Upper lobe of right lung (tissue), 1 donor: Measurements from ENCODE around the gene ZBTB9. TPM values are rescaled to one million over a fixed set of nuclear protein-coding genes. Genes with fewer than 3 reads are reported as not detected.
A peak's percentile ranks its signal among the peaks of the same experiment; 100 is the strongest.

Experiments used
- ATAC-seq: fragments of 200-7000 bp; cut with Tn5 transposase; one replicate; pipeline ENCODE4 v1.9.1; 2020; ENCODE audit warnings: mild to moderate bottlenecking, moderate library complexity
- DNase-seq: peaks from one replicate; pipeline ENCODE4 v3.0.0-alpha.2; 2020
- H3K27ac ChIP-seq: fragments of 200-600 bp; one replicate; pipeline ENCODE4 v1.8.0; 2022
- H3K27me3 ChIP-seq: fragments of 200-600 bp; one replicate; pipeline ENCODE4 v1.8.0; 2022; ENCODE audit warnings: mild to moderate bottlenecking
- H3K36me3 ChIP-seq: fragments of 200-600 bp; one replicate; pipeline ENCODE4 v1.8.0; 2022
- H3K4me1 ChIP-seq: fragments of 200-600 bp; one replicate; pipeline ENCODE4 v1.8.0; 2022
- H3K4me3 ChIP-seq: fragments of 200-600 bp; one replicate; pipeline ENCODE4 v1.8.0; 2022; ENCODE audit warnings: mild to moderate bottlenecking
- H3K9me3 ChIP-seq: fragments of 200-600 bp; one replicate; pipeline ENCODE4 v1.8.0; 2022
- CTCF ChIP-seq: fragments of 200-600 bp; IDR thresholded peaks from one replicate; pipeline ENCODE4 v1.8.0; 2022; ENCODE audit warnings: antibody characterized with exemption
- intact Hi-C: fragments of 100-400 bp; cut with DNase I; formaldehyde crosslinking; loops from one replicate; pipeline ENCODE4 v1.11.0; 2022
- total RNA-seq: library from RNA; stranded (reverse); fragmentation: NEBNext Ultra II Directional; extraction: Animal tissue kit (Norgen Biotek cat#: 25700); gene quantifications from one replicate; pipeline ENCODE4 v1.2.1, GENCODE V29; 2021
- donor health status: DM: no; HTN: yes; CAD: no; lungs with severe emphysema.

Gene ZBTB9
- total RNA-seq, 1 donor from 2014 or later, result 5.8 TPM

- Histone ChIP-seq H3K9me3 (no peaks in the 10 kb centered on the region), H3K4me3 (peak overlapping the region; percentile 64), H3K27me3 (no peaks in the 10 kb centered on the region), H3K27ac (peak overlapping the region; percentile 51), H3K36me3 (no peaks in the 10 kb centered on the region), H3K4me1 (peaks cover 55% of the 10 kb centered on the region)
- peak; percentile 2 for ATAC-seq
- no peak for TF ChIP-seq CTCF
- intact Hi-C loops, result no loop called here
- peak; percentile 82 for DNase-seq
Measured at GRCh38 chr6:33427585-33428223, 26.7 kb upstream of the ZBTB9 start.

- Histone ChIP-seq H3K27ac (peak overlapping the region; percentile 39), H3K4me3 (peak overlapping the region; percentile 45), H3K36me3 (no peaks in the 10 kb centered on the region), H3K9me3 (no peaks in the 10 kb centered on the region), H3K27me3 (no peaks in the 10 kb centered on the region), H3K4me1 (peaks cover 55% of the 10 kb centered on the region)
- DNase-seq (no peak), ATAC-seq (peak; percentile 1)
- intact Hi-C loops, result no loop called here
- peak; percentile 31 for TF ChIP-seq CTCF
Measured at GRCh38 chr6:33428224-33428965, 26.0 kb upstream of the ZBTB9 start.

- intact Hi-C loops, result no loop called here
- no peak for DNase-seq
- peaks cover 55% of the 10 kb centered on the region for H3K4me1 ChIP-seq
- H3K4me3 ChIP-seq, result no peak overlapping the region
- H3K27ac ChIP-seq, result peak overlapping the region; percentile 39
- no peak for ATAC-seq
- H3K36me3 ChIP-seq, result no peaks in the 10 kb centered on the region
- H3K27me3 ChIP-seq, result no peaks in the 10 kb centered on the region
- TF ChIP-seq CTCF, result no peak
- H3K9me3 ChIP-seq, result no peaks in the 10 kb centered on the region
Measured at GRCh38 chr6:33428966-33429749, 25.2 kb upstream of the ZBTB9 start.

GRCh38 chr6:33429750-33430052, 24.7 kb upstream of the ZBTB9 start:
- H3K27ac ChIP-seq, result no peak overlapping the region
- no peak for TF ChIP-seq CTCF

GRCh38 chr6:33430334-33430733, 24.0 kb upstream of the ZBTB9 start:
- Histone ChIP-seq H3K36me3 (peaks cover under 1% of the 10 kb centered on the region), H3K9me3 (no peaks in the 10 kb centered on the region), H3K4me1 (peaks cover 46% of the 10 kb centered on the region), H3K27ac (no peak overlapping the region), H3K27me3 (no peaks in the 10 kb centered on the region), H3K4me3 (no peak overlapping the region)
- DNase-seq, result no peak
- ATAC-seq, result no peak
- TF ChIP-seq CTCF, result no peak
- intact Hi-C loops, result no loop called here

More at GRCh38 chr6:33429750-33430052, 24.7 kb upstream of the ZBTB9 start:
- intact Hi-C loops, result no loop called here
- ATAC-seq, result no peak
- Histone ChIP-seq H3K27me3 (no peaks in the 10 kb centered on the region), H3K9me3 (no peaks in the 10 kb centered on the region), H3K4me3 (no peak overlapping the region), H3K36me3 (no peaks in the 10 kb centered on the region), H3K4me1 (peaks cover 49% of the 10 kb centered on the region)
- no peak for DNase-seq
